IMR-90 (cell line): ENCODE measurements around the gene RAC2.

Experiments used
- MXI1 ChIP-seq: IDR thresholded peaks from 2 replicates; pipeline ENCODE4 v1.6.1; 2012; ENCODE audit warnings: low read depth, mild to moderate bottlenecking, low read length, moderate library complexity, borderline replicate concordance
- RCOR1 ChIP-seq: IDR thresholded peaks from 2 replicates; pipeline ENCODE4 v1.6.1; 2012; ENCODE audit warnings: mild to moderate bottlenecking, low read length, improper control_type of control experiment; ENCODE audit not compliant: insufficient replicate concordance
- SMC3 ChIP-seq: fragments of 150-350 bp; IDR thresholded peaks from 2 replicates; pipeline ENCODE4 v1.6.1; 2016; ENCODE audit warnings: low read depth, mild to moderate bottlenecking, antibody characterized with exemption, low read length, moderate library complexity
- TF ChIP-seq, protein P1 (sequence below): conservative IDR thresholded peaks from 2 replicates; pipeline ENCODE4 v1.5.1; 2012; ENCODE audit warnings: mild to moderate bottlenecking, low read depth, low read length, improper control_type of control experiment

DNA sequence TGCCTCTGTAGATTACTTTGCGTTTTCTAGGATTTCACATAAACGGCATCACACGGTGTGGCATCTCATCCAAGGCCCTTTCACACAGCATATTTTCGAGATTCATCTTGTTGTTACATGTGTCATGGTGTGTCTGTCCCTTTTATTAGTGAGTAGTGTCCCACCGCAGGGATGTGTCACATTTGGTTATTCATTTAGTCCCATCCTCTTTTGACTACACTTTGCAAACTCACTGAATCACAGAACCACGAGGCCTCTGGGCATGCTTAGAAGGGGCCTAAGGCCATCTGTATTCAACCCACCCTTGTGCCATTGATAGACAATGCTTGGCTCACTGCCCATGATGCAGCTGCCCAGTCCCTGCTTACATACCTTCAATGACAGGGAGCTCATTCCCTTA lies 4.2 kb upstream of the RAC2 start:
- TF ChIP-seq, protein P1, sequence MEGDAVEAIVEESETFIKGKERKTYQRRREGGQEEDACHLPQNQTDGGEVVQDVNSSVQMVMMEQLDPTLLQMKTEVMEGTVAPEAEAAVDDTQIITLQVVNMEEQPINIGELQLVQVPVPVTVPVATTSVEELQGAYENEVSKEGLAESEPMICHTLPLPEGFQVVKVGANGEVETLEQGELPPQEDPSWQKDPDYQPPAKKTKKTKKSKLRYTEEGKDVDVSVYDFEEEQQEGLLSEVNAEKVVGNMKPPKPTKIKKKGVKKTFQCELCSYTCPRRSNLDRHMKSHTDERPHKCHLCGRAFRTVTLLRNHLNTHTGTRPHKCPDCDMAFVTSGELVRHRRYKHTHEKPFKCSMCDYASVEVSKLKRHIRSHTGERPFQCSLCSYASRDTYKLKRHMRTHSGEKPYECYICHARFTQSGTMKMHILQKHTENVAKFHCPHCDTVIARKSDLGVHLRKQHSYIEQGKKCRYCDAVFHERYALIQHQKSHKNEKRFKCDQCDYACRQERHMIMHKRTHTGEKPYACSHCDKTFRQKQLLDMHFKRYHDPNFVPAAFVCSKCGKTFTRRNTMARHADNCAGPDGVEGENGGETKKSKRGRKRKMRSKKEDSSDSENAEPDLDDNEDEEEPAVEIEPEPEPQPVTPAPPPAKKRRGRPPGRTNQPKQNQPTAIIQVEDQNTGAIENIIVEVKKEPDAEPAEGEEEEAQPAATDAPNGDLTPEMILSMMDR: no peak
- TF ChIP-seq RCOR1: no peak
- TF ChIP-seq MXI1: no peak
- no peak for TF ChIP-seq SMC3
